K562 (cell line): ENCODE measurements around the gene FUT2. TPM values are rescaled to one million over a fixed set of nuclear protein-coding genes. Genes with fewer than 3 reads are reported as not detected.

ENCODE experiments used
- ATAC-seq: fragments of 200-7000 bp; cut with Tn5 transposase; 3 replicates; pipeline ENCODE4 v1.9.1; 2020; ENCODE audit warnings: moderate library complexity
- BruUV-seq: library from RNA; stranded (reverse); fragments of 400-500 nt; replicated peaks from 2 replicates; lab custom pipeline; 2021; lab: Mats Ljungman, UMichigan
- CTCF ChIA-PET: fragments of 300-600 bp; formaldehyde crosslinking; extraction: SDS; loops from one replicate; lab custom pipeline; 2021; ENCODE audit warnings: low intra/inter-chr PET ratio; lab: Yijun Ruan, JAX
- POLR2A ChIA-PET: fragments of 300-600, 350-650 bp; sonication (Branson Sonifier 250); formaldehyde crosslinking; extraction: SDS; loops from one replicate; lab custom pipeline; 2021; ENCODE audit warnings: antibody characterized with exemption, inconsistent platforms; lab: Yijun Ruan, JAX
- DNase-seq, 4 experiments: peaks; one replicate each; pipeline versions ENCODE4 v3.0.0 to v3.0.0-alpha.2; 2011 to 2018; ENCODE audit warnings: low spot score in 3 of 4, mixed read lengths in 3 of 4; ENCODE audit errors: extremely low read depth in 1 of 4
- FAIRE-seq: peaks from 2 replicates; lab custom pipeline; 2011; peaks lifted over from hg19 to GRCh38; lab: Jason Lieb, UNC
- H2AFZ ChIP-seq: 2 replicates; pipeline ENCODE4 v1.6.0; 2011; ENCODE audit warnings: low read depth, low read length, control low read depth, inconsistent platforms
- H3K27ac ChIP-seq: fragments of 200-600 bp; 3 replicates; pipeline ENCODE4 v1.8.0; 2011; ENCODE audit warnings: low read depth, mild to moderate bottlenecking, control low read depth, inconsistent platforms, low read length, moderate library complexity, mixed read lengths; ENCODE audit errors: extremely low read depth
- H3K27me3 ChIP-seq, 2 experiments: fragments of 300-600 bp in 1 of 2; 2 replicates in 1 of 2; 3 replicates in 1 of 2; pipeline versions ENCODE4 v1.6.0 to v1.8.0; 2011; ENCODE audit warnings: inconsistent platforms in 2 of 2, low read length in 2 of 2, mild to moderate bottlenecking in 1 of 2, mixed read lengths in 1 of 2, moderate library complexity in 1 of 2; ENCODE audit not compliant: control insufficient read depth in 2 of 2, insufficient read depth in 2 of 2
- H3K36me3 ChIP-seq: fragments of 300-600 bp; 3 replicates; pipeline ENCODE4 v1.8.0; 2011; ENCODE audit warnings: mild to moderate bottlenecking, low read length, inconsistent platforms; ENCODE audit not compliant: control insufficient read depth, insufficient read depth
- H3K4me1 ChIP-seq, 2 experiments: fragments of 200-600 bp in 1 of 2; replicated peaks in 1 of 2; 2 replicates in 1 of 2; 3 replicates in 1 of 2; pipeline versions ENCODE4 v1.5.1 to v1.8.0; 2011; ENCODE audit warnings: inconsistent platforms in 2 of 2, low read length in 2 of 2, mild to moderate bottlenecking in 1 of 2, mixed read lengths in 1 of 2, moderate library complexity in 1 of 2; ENCODE audit not compliant: control insufficient read depth in 2 of 2, insufficient read depth in 2 of 2
- H3K4me2 ChIP-seq: 2 replicates; pipeline ENCODE4 v1.6.1; 2011; ENCODE audit warnings: low read length, control low read depth, inconsistent platforms, mixed read lengths; ENCODE audit not compliant: insufficient read depth
- H3K4me3 ChIP-seq: fragments of 200-600 bp; sonication (generic), shearing (Covaris generic); 2 replicates; pipeline ENCODE4 v1.5.1; 2016; ENCODE audit warnings: control low read depth, inconsistent platforms
- H3K79me2 ChIP-seq: fragments of 200-600 bp; 3 replicates; pipeline ENCODE4 v1.8.0; 2011; ENCODE audit warnings: low read length, inconsistent platforms; ENCODE audit not compliant: control insufficient read depth, insufficient read depth
- H3K9ac ChIP-seq, 2 experiments: 2 replicates each; pipeline versions ENCODE4 v1.6.0 to v1.6.1; 2011; ENCODE audit warnings: low read depth in 2 of 2, low read length in 2 of 2, control low read depth in 1 of 2, inconsistent platforms in 1 of 2, mild to moderate bottlenecking in 1 of 2, mixed read lengths in 1 of 2; ENCODE audit not compliant: insufficient read depth in 1 of 2
- H3K9me1 ChIP-seq: one replicate; pipeline ENCODE4 v1.6.0; 2011; ENCODE audit warnings: inconsistent platforms, mild to moderate bottlenecking, low read length, moderate library complexity; ENCODE audit not compliant: control insufficient read depth, insufficient read depth
- H3K9me3 ChIP-seq: replicated peaks from 2 replicates; pipeline ENCODE4 v1.5.1; 2011; ENCODE audit warnings: low read depth, low read length, inconsistent platforms; ENCODE audit not compliant: control insufficient read depth, insufficient read depth
- H4K20me1 ChIP-seq: replicated peaks from 2 replicates; pipeline ENCODE4 v1.6.1; 2011; ENCODE audit warnings: low read length, inconsistent platforms, mixed read lengths; ENCODE audit not compliant: control insufficient read depth, insufficient read depth
- BRD9 ChIP-seq: fragments of 450-650 bp; IDR thresholded peaks from 2 replicates; pipeline ENCODE4 v1.6.1; 2018; ENCODE audit warnings: low read depth; ENCODE audit not compliant: partially characterized antibody
- CBX5 ChIP-seq: IDR thresholded peaks from 2 replicates; pipeline ENCODE4 v1.6.1; 2014; ENCODE audit warnings: low read depth, borderline replicate concordance
- CC2D1A ChIP-seq: fragments of 450-650 bp; IDR thresholded peaks from 2 replicates; pipeline ENCODE4 v1.6.1; 2017; ENCODE audit warnings: mild to moderate bottlenecking
- CREM ChIP-seq: IDR thresholded peaks from 2 replicates; pipeline ENCODE4 v1.6.1; 2014; ENCODE audit warnings: antibody characterized with exemption, low read depth
- EGR1 ChIP-seq: fragments of 450-650 bp; conservative IDR thresholded peaks from 2 replicates; pipeline ENCODE4 v1.6.1; 2017; ENCODE audit warnings: mild to moderate bottlenecking
- ELF4 ChIP-seq: fragments of 450-650 bp; formaldehyde crosslinking; IDR thresholded peaks from 2 replicates; pipeline ENCODE4 v1.4.0; 2022; ENCODE audit warnings: missing genetic modification characterization
- KDM4B ChIP-seq, 2 experiments: fragments of 450-650 bp in 1 of 2; sonication (generic) in 1 of 2; IDR thresholded peaks; 2 replicates each; pipeline ENCODE4 v1.6.1; 2016 to 2017; ENCODE audit warnings: borderline replicate concordance in 2 of 2, antibody characterized with exemption in 1 of 2, low read depth in 1 of 2, mild to moderate bottlenecking in 1 of 2
- RB1 ChIP-seq: fragments of 450-650 bp; IDR thresholded peaks from 2 replicates; pipeline ENCODE4 v1.6.1; 2017; ENCODE audit warnings: low read depth, mild to moderate bottlenecking
- RCOR1 ChIP-seq, 2 experiments: IDR thresholded peaks; 2 replicates each; pipeline ENCODE4 v1.6.1; 2012; ENCODE audit warnings: low read depth in 2 of 2, low read length in 2 of 2, borderline replicate concordance in 1 of 2, improper control_type of control experiment in 1 of 2
- THRAP3 ChIP-seq: fragments of 450-650 bp; IDR thresholded peaks from 2 replicates; pipeline ENCODE4 v1.6.1; 2016; ENCODE audit warnings: mild to moderate bottlenecking, inconsistent platforms, borderline replicate concordance
- ZNF263 ChIP-seq: sonication (generic); formaldehyde crosslinking; IDR thresholded peaks from 2 replicates; pipeline ENCODE4 v1.8.0; 2022; ENCODE audit warnings: mild to moderate bottlenecking, missing genetic modification reagents, borderline replicate concordance
- WGBS: fragments of 100-300 bp; shearing (Covaris generic); methylation state at CpG from one replicate; pipeline ENCODE4 v1.1.6; 2016; ENCODE audit warnings: low coverage, mixed read lengths; ENCODE audit not compliant: insufficient coverage; ENCODE audit errors: missing lambda C conversion rate; 5-methylcytosine and 5-hydroxymethylcytosine counted together
- in situ Hi-C: fragments of 300-500 bp; cut with MboI; formaldehyde crosslinking; loops from 4 replicates; pipeline ENCODE4 v1.15.0; 2018; ENCODE audit warnings: inconsistent platforms, mixed read lengths
- intact Hi-C: fragments of 100-400 bp; cut with micrococcal nuclease; formaldehyde crosslinking; loops from 2 replicates; pipeline ENCODE4 v1.14.2; 2022
- polyA plus RNA-seq, 8 experiments: library from polyadenylated mRNA; depleted of rRNA in 4 of 8; stranded (reverse) in 5 of 8; unstranded in 3 of 8; fragments of >200 nt; fragmentation: Nextera tagmentation in 2 of 8; fragmentation: Illumina TruSeq in 1 of 8; extraction: Ambion mirVana in 2 of 8; extraction: Trizol in 1 of 8; gene quantifications; 2 replicates each; pipeline versions ENCODE4 v1.2.1 to v1.2.3, GENCODE V29; 2011 to 2014; ENCODE audit warnings: inconsistent platforms in 1 of 8, missing spikeins in 1 of 8
- total RNA-seq, 7 experiments: library from RNA; depleted of rRNA in 6 of 7; stranded (reverse); fragments of >200 nt in 6 of 7; fragmentation: Illumina TruSeq in 2 of 7; extraction: Trizol in 2 of 7; gene quantifications; 2 replicates each; pipeline versions ENCODE4 v1.2.1 to v1.2.3, GENCODE V29; 2011 to 2021; ENCODE audit warnings: low replicate concordance in 1 of 7

FUT2 gene
- total and polyA plus RNA-seq, 9 of the 15 experiments (the other 6 are each of a cell fraction or from before 2014, with no cell fraction given), result 0.03 to 0.04 TPM; not detected in 7

DNA sequence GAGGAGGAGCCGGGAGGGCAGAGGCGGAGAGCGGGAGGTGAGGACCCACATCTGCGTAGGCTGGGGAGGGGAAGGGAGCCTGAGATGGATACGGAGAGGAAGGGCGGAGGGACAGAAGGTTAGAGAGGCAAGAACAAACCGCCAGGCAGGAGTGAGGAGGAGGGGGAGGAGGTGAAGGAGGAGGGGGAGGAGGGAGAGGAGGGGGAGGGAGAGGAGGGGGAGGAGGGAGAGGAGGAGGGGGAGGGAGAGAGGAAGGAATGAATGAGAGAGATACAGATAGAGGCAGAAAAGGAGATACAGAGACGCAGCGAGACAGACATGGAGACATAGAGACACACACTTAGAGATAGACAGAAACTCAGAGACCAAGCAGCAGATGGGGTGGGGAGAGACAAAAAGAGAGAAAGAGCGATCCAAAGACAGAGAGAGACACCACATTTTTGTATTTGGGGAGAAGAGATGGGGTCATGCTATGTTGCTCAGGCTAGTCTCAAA, 49.0 kb upstream of the FUT2 start:
- TF ChIP-seq EGR1, result peak; percentile 90
- TF ChIP-seq CBX5, result no peak
- peak; percentile 23 for TF ChIP-seq BRD9
- peak; percentile 98 for TF ChIP-seq ZNF263 (CRISPR knock-in tag)
- TF ChIP-seq ELF4, result peak; percentile 57; the same call in 1 of the 2 replicates
- TF ChIP-seq CREM, result peak; percentile 72
- peak in 1 of 2 experiments; percentile 84; a peak in 2 of 4 replicates for TF ChIP-seq RCOR1 (IDR thresholded peaks at IDR 0.05; ENCODE audit: borderline replicate concordance in 1 of 2, low read depth in 2 of 2, low read length in 2 of 2)
- 0 out of 2 replicates have a peak, but pooled peaks have one; percentile 34 for TF ChIP-seq RB1
- TF ChIP-seq THRAP3, result no peak
- TF ChIP-seq KDM4B (IDR thresholded peaks at IDR 0.05; ENCODE audit: borderline replicate concordance in 2 of 2, low read depth in 1 of 2), result 0 out of 4 replicates have a peak, but pooled peaks of 1 of the 2 experiments have one; percentile 51
- 0 out of 2 replicates have a peak, but pooled peaks have one; percentile 73 for TF ChIP-seq CC2D1A
- no peak for ATAC-seq
- intact Hi-C loops (loop anchor here (1.0 to 5.0 kb wide), 3 partner anchors 91 to 188 kb away; no protein-coding TSS in a partner anchor), in situ Hi-C loops (loop anchor here (5.0 to 10.0 kb wide), 3 partner anchors 96 to 328 kb away; partner anchors contain the start of gene RASIP1)
- peak in 1 of 4 experiments; percentile 95 for DNase-seq
- Histone ChIP-seq H3K9me1 (no peaks in the 10 kb centered on the region), H3K36me3 (no peaks in the 10 kb centered on the region), H3K4me2 (peak overlapping the region; percentile 84), H3K27me3 (no peaks in the 10 kb centered on the region), H3K79me2 (no peaks in the 10 kb centered on the region), H3K9ac (peak overlapping the region in 1 of 2 experiments; percentile 87; a peak in 2 of 4 replicates), H3K4me3 (peak overlapping the region; percentile 56), H3K9me3 (no peaks in the 10 kb centered on the region), H3K4me1 (peaks cover 18 to 47% of the 10 kb centered on the region in 2 experiments; a peak in 4 of 5 replicates), H4K20me1 (no peaks in the 10 kb centered on the region), H2AFZ (peak overlapping the region; percentile 95), H3K27ac (no peak overlapping the region; the same call in 2 of the 3 replicates)
- no TSS peak for BruUV-seq
- FAIRE-seq, result peak; percentile 72
- CTCF ChIA-PET, result interaction anchor here (1.0 to 2.2 kb wide), 4 partner anchors 92 to 196 kb away, joined by 3 to 16 read pairs (median 5); no protein-coding TSS in a partner anchor
- POLR2A ChIA-PET, result interaction anchor here (0.6 kb wide), 1 partner anchor 716 kb away, joined by 3 read pairs; no protein-coding TSS in a partner anchor
- 21% methylated on average over 3 of the region's 10 CpGs for WGBS
